CD4-positive, alpha-beta memory T cell (primary cell): ENCODE results near the gene RPP25L. TPM values are rescaled to one million over a fixed set of nuclear protein-coding genes. Genes with fewer than 3 reads are reported as not detected.
A peak's percentile ranks its signal among the peaks of the same experiment; 100 is the strongest.

Experiments
- CTCF ChIA-PET: fragments of 350-600 bp; sonication (Branson Sonifier 250); formaldehyde crosslinking; loops from one replicate; lab custom pipeline; 2021; ENCODE audit warnings: inconsistent platforms; ENCODE audit not compliant: partially characterized antibody; lab: Charles Lee
- POLR2A ChIA-PET: fragments of 350-600 bp; sonication (Branson Sonifier 250); formaldehyde crosslinking; loops from one replicate; lab custom pipeline; 2021; ENCODE audit not compliant: partially characterized antibody; lab: Charles Lee
- DNase-seq, 5 donors: peaks; one replicate each; pipeline versions ENCODE4 v3.0.0 to v3.0.0-alpha.2; 2020 to 2022; ENCODE audit warnings: mixed read lengths in 1 of 5
- H3K27ac ChIP-seq: one replicate; pipeline ENCODE4 v1.7.0; 2013; ENCODE audit warnings: low read depth, low read length
- H3K27me3 ChIP-seq: 2 replicates; pipeline ENCODE4 v1.7.0; 2013; ENCODE audit warnings: mild to moderate bottlenecking, low read length, moderate library complexity; ENCODE audit not compliant: insufficient read depth
- H3K36me3 ChIP-seq: 2 replicates; pipeline ENCODE4 v1.7.0; 2013; ENCODE audit warnings: mild to moderate bottlenecking, low read length, moderate library complexity; ENCODE audit not compliant: insufficient read depth
- H3K4me1 ChIP-seq: 2 replicates; pipeline ENCODE4 v1.7.0; 2013; ENCODE audit warnings: mild to moderate bottlenecking, low read length, moderate library complexity; ENCODE audit not compliant: insufficient read depth
- H3K4me3 ChIP-seq, 2 donors: one replicate each; pipeline ENCODE4 v1.7.0; 2013; ENCODE audit warnings: low read length in 2 of 2, mild to moderate bottlenecking in 1 of 2
- H3K9me3 ChIP-seq, 2 donors: one replicate each; pipeline ENCODE4 v1.7.0; 2013; ENCODE audit warnings: low read length in 2 of 2, control low read depth in 1 of 2; ENCODE audit not compliant: control insufficient read depth in 1 of 2
- H3K27ac Mint-ChIP-seq, 7 donors: one replicate each; pipeline ENCODE4 v1.8.0; 2020 to 2021; ENCODE audit warnings: mixed read lengths in 7 of 7, mild to moderate bottlenecking in 6 of 7, inconsistent platforms in 3 of 7, moderate library complexity in 3 of 7
- H3K27me3 Mint-ChIP-seq, 2 donors: one replicate each; pipeline ENCODE4 v1.8.0; 2020 to 2021; ENCODE audit warnings: mixed read lengths in 2 of 2
- H3K36me3 Mint-ChIP-seq, 2 donors: one replicate each; pipeline ENCODE4 v1.8.0; 2020 to 2021; ENCODE audit warnings: mixed read lengths in 2 of 2, inconsistent platforms in 1 of 2, mild to moderate bottlenecking in 1 of 2
- H3K4me1 Mint-ChIP-seq, 4 donors: one replicate each; pipeline ENCODE4 v1.8.0; 2020 to 2021; ENCODE audit warnings: mixed read lengths in 4 of 4, mild to moderate bottlenecking in 1 of 4
- H3K4me3 Mint-ChIP-seq, 8 donors: one replicate each; pipeline ENCODE4 v1.8.0; 2020 to 2021; ENCODE audit warnings: mixed read lengths in 8 of 8, mild to moderate bottlenecking in 7 of 8, moderate library complexity in 6 of 8, inconsistent platforms in 3 of 8
- H3K9me3 Mint-ChIP-seq, 8 donors: one replicate each; pipeline ENCODE4 v1.8.0; 2020 to 2021; ENCODE audit warnings: mixed read lengths in 8 of 8, mild to moderate bottlenecking in 5 of 8, inconsistent platforms in 3 of 8, moderate library complexity in 1 of 8
- intact Hi-C: fragments of 100-400 bp; cut with micrococcal nuclease; formaldehyde crosslinking; loops from one replicate; pipeline ENCODE4 v1.15.1; 2023
- polyA plus RNA-seq, 2 donors: library from polyadenylated mRNA; unstranded; fragments of 300-500 nt; fragmentation: Illumina TruSeq; gene quantifications; one replicate each; pipeline ENCODE4 v1.2.3, GENCODE V29; 2021
- total RNA-seq, 2 experiments: library from RNA; stranded (reverse); gene quantifications; one replicate each; pipeline ENCODE4 v1.2.3, GENCODE V29; 2021

Gene RPP25L
- total and polyA plus RNA-seq, 4 experiments from 2014 or later = 28.5 to 46.5 (median 34.0) TPM

DNA sequence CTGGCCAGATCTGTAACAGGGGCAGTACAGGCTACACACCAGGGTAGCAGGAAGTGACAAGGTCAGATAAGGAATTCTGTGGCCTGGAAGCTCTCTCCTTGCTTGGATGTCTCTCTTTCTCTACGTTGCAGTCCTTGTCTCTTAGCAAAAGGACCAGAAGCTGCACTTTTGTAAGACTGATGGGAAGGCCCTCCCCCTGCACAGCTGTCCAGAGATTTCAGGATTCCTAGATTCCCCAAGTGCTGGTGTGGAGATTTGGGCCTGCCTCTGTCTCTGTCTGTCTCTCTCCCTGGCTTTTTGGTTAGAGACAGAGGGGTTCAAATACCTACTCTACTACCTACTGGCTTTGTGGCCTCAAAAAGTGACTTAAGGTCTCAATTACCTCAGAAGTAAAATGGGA lies 12.4 kb downstream of the RPP25L start:
- DNase-seq = no peak
- no peak overlapping the region for H3K27ac Mint-ChIP-seq
- H3K4me3 ChIP-seq = no peak overlapping the region
- no peaks in the 10 kb centered on the region for H3K36me3 ChIP-seq
- H3K4me1 ChIP-seq = no peaks in the 10 kb centered on the region
- H3K9me3 ChIP-seq = no peaks in the 10 kb centered on the region
- ChIA-PET CTCF (interaction anchor here (1.0 to 2.2 kb wide), 2 partner anchors 11 to 35 kb away, joined by 3 to 7 read pairs; no protein-coding TSS in a partner anchor), POLR2A (interaction anchor here (1.9 kb wide), 1 partner anchor 38 kb away, joined by 6 read pairs; the partner anchor contains the start of gene SIGMAR1)
- no peak overlapping the region for H3K27ac ChIP-seq
- intact Hi-C loops = no loop called here
- peaks cover 7% of the 10 kb centered on the region for H3K27me3 ChIP-seq
- H3K4me3 Mint-ChIP-seq = no peak overlapping the region
- H3K9me3 Mint-ChIP-seq = no peaks in the 10 kb centered on the region
- H3K36me3 Mint-ChIP-seq = no peaks in the 10 kb centered on the region
- peaks cover 11% of the 10 kb centered on the region in 2 donors for H3K27me3 Mint-ChIP-seq
- H3K4me1 Mint-ChIP-seq = peaks cover 0 to 2% (median 0%) of the 10 kb centered on the region in 4 donors

GRCh38 chr9:34594177-34594576 lies 17.7 kb downstream of the RPP25L start:
- peaks cover 5 to 25% (median 11%) of the 10 kb centered on the region in 4 donors for H3K4me1 Mint-ChIP-seq
- no peak overlapping the region for H3K27ac ChIP-seq
- POLR2A ChIA-PET = no interaction called here
- no peak for DNase-seq
- no peak overlapping the region for H3K27ac Mint-ChIP-seq
- no peak overlapping the region for H3K4me3 ChIP-seq
- H3K36me3 ChIP-seq = no peaks in the 10 kb centered on the region
- intact Hi-C loops = loop anchor here (5.0 kb wide), 1 partner anchor 47 kb away; no protein-coding TSS in a partner anchor
- H3K27me3 Mint-ChIP-seq = peaks cover 27 to 43% of the 10 kb centered on the region in 2 donors
- H3K36me3 Mint-ChIP-seq = no peaks in the 10 kb centered on the region
- peaks cover 19% of the 10 kb centered on the region for H3K4me1 ChIP-seq
- H3K9me3 ChIP-seq = no peaks in the 10 kb centered on the region
- peaks cover 36% of the 10 kb centered on the region for H3K27me3 ChIP-seq
- CTCF ChIA-PET = interaction anchor here (1.4 to 1.8 kb wide), 3 partner anchors 9 to 190 kb away, joined by 5 to 7 read pairs (median 5); no protein-coding TSS in a partner anchor
- no peak overlapping the region for H3K4me3 Mint-ChIP-seq
- H3K9me3 Mint-ChIP-seq = peaks cover 0 to 2% (median 0%) of the 10 kb centered on the region in 8 donors

DNA sequence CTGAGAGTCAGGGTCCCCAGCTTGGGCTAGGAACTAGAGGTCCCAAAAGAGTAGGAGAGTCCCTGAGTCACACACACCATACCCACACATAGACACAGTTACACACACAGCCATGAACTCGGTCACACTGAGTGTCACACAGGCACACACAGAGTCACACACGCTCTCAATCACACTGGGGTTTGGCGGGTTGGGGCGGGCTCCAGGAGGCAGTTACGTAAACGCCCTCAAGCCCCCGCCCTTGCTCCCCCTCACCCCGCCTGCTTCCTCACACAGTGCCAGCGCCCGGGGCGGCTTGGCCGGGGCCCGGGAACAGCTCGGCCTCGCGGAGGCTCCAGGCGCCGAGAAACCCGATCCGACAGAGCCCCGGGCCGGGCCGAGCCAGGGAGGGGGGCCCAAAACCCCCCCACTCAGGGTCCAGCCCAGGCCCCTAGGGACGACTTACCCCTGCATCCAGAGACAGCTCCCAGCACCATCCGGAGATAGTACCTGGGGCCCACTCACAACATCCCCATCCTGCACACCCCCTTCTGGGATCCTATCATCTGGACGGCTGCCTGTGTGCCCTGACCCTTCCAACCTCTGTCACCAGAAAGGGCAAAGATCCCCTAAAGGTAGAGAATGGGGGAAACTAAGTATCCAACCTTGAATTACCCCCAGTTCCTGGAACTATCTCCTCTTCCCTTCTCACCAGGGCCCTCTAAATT lies 18.8 kb downstream of the RPP25L start:
- Histone ChIP-seq H3K36me3 (no peaks in the 10 kb centered on the region), H3K27me3 (peaks cover 44% of the 10 kb centered on the region), H3K27ac (no peak overlapping the region), H3K4me1 (peaks cover 25% of the 10 kb centered on the region), H3K9me3 (no peaks in the 10 kb centered on the region), H3K4me3 (no peak overlapping the region)
- no peaks in the 10 kb centered on the region for H3K36me3 Mint-ChIP-seq
- H3K27me3 Mint-ChIP-seq = peaks cover 38 to 53% of the 10 kb centered on the region in 2 donors
- POLR2A ChIA-PET = no interaction called here
- DNase-seq = no peak
- peak overlapping the region in 7 of 8 donors; percentile 25 to 86 (median 78) for H3K4me3 Mint-ChIP-seq
- intact Hi-C loops = loop anchor here (5.0 kb wide), 1 partner anchor 46 kb away; no protein-coding TSS in a partner anchor
- peaks cover 12 to 35% (median 20%) of the 10 kb centered on the region in 4 donors for H3K4me1 Mint-ChIP-seq
- H3K27ac Mint-ChIP-seq = peak overlapping the region in 1 of 7 donors; percentile 69
- peaks cover 0 to 2% (median 0%) of the 10 kb centered on the region in 8 donors for H3K9me3 Mint-ChIP-seq
- CTCF ChIA-PET = interaction anchor here (1.7 to 3.0 kb wide), 2 partner anchors 41 to 162 kb away, joined by 7 to 14 read pairs; no protein-coding TSS in a partner anchor

- H3K36me3 Mint-ChIP-seq = no peaks in the 10 kb centered on the region
Measured at GRCh38 chr9:34591917-34592866, 19.7 kb downstream of the RPP25L start.

GRCh38 chr9:34591248-34591916 lies 20.5 kb downstream of the RPP25L start:
- intact Hi-C loops = loop anchor here (1.0 to 5.0 kb wide), 4 partner anchors 44 to 187 kb away; no protein-coding TSS in a partner anchor
- peaks cover 25% of the 10 kb centered on the region for H3K4me1 ChIP-seq
- peaks cover 47% of the 10 kb centered on the region for H3K27me3 ChIP-seq
- peaks cover 52 to 67% of the 10 kb centered on the region in 2 donors for H3K27me3 Mint-ChIP-seq
- H3K4me3 ChIP-seq = peak overlapping the region; percentile 23 to 50
- H3K27ac Mint-ChIP-seq = no peak overlapping the region
- ChIA-PET POLR2A (interaction anchor here (0.6 to 1.2 kb wide), 2 partner anchors 13 to 261 kb away, joined by 3 to 4 read pairs; no protein-coding TSS in a partner anchor), CTCF (interaction anchor here (0.6 to 3.0 kb wide), 40 partner anchors 7 to 967 kb away, joined by 3 to 21 read pairs (median 4); partner anchors contain the start of genes DCTN3, GALT, RPP25L and SIGMAR1)
- peak overlapping the region; percentile 25 to 85 (median 80) for H3K4me3 Mint-ChIP-seq
- no peaks in the 10 kb centered on the region for H3K9me3 ChIP-seq
- peak; percentile 61 to 74 (median 65) for DNase-seq
- H3K9me3 Mint-ChIP-seq = peaks cover 0 to 2% (median 0%) of the 10 kb centered on the region in 8 donors
- no peaks in the 10 kb centered on the region for H3K36me3 ChIP-seq
- H3K36me3 Mint-ChIP-seq = no peaks in the 10 kb centered on the region
- H3K27ac ChIP-seq = no peak overlapping the region
- H3K4me1 Mint-ChIP-seq = peaks cover 12 to 45% (median 20%) of the 10 kb centered on the region in 4 donors

More at GRCh38 chr9:34591917-34592866, 19.7 kb downstream of the RPP25L start:
- Mint-ChIP-seq H3K4me1 (peaks cover 12 to 44% (median 20%) of the 10 kb centered on the region in 4 donors), H3K27me3 (peaks cover 44 to 62% of the 10 kb centered on the region in 2 donors), H3K9me3 (peaks cover 0 to 2% (median 0%) of the 10 kb centered on the region in 8 donors), H3K4me3 (peak overlapping the region; percentile 25 to 86 (median 80)), H3K27ac (peak overlapping the region in 2 of 7 donors; percentile 0 to 69)
- Histone ChIP-seq H3K4me3 (peak overlapping the region in 1 of 2 donors; percentile 50), H3K27me3 (peaks cover 47% of the 10 kb centered on the region), H3K27ac (no peak overlapping the region), H3K4me1 (peaks cover 25% of the 10 kb centered on the region), H3K36me3 (no peaks in the 10 kb centered on the region), H3K9me3 (no peaks in the 10 kb centered on the region)
- ChIA-PET CTCF (interaction anchor here (0.6 to 3.0 kb wide), 37 partner anchors 10 to 968 kb away, joined by 3 to 21 read pairs (median 4); partner anchors contain the start of genes DCTN3, GALT, RPP25L and SIGMAR1), POLR2A (interaction anchor here (0.6 to 1.2 kb wide), 2 partner anchors 14 to 262 kb away, joined by 3 to 4 read pairs; no protein-coding TSS in a partner anchor)
- no peak for DNase-seq
- intact Hi-C loops = loop anchor here (1.0 to 5.0 kb wide), 4 partner anchors 45 to 188 kb away; no protein-coding TSS in a partner anchor
